ENCODE measurements around the gene GABRB1.
"Not testable (repeated sequence)": the region's sequence is repeated elsewhere in the genome, so short reads cannot be mapped to it uniquely, and the experiment has no call there.

Gene GABRB1

GRCh38 chr4:47326025-47326424 is 294.7 kb downstream of the GABRB1 start:
- DNase-seq: no peak

GRCh38 chr4:47330866-47331265 is 299.5 kb downstream of the GABRB1 start:
- DNase-seq: no peak

GRCh38 chr4:47334652-47335051 is 303.3 kb downstream of the GABRB1 start:
- DNase-seq: no peak

GRCh38 chr4:47337893-47338292 is 306.5 kb downstream of the GABRB1 start:
- DNase-seq: no peak

- no peak for DNase-seq
Measured at GRCh38 chr4:47340914-47341313, 309.5 kb downstream of the GABRB1 start.

GRCh38 chr4:47342796-47343195 is 311.4 kb downstream of the GABRB1 start:
- no peak for DNase-seq

GRCh38 chr4:47349326-47349725 is 318.0 kb downstream of the GABRB1 start:
- DNase-seq: no peak

GRCh38 chr4:47355568-47355967 is 324.2 kb downstream of the GABRB1 start:
- no peak for DNase-seq

GRCh38 chr4:47359891-47360290 is 328.5 kb downstream of the GABRB1 start:
- DNase-seq: no peak

GRCh38 chr4:47367761-47368160 is 336.4 kb downstream of the GABRB1 start:
- no peak for DNase-seq

- DNase-seq: no peak
Measured at GRCh38 chr4:47368211-47368610, 336.8 kb downstream of the GABRB1 start.

GRCh38 chr4:47372561-47372960 is 341.2 kb downstream of the GABRB1 start:
- no peak for DNase-seq

- DNase-seq: no peak
Measured at GRCh38 chr4:47373174-47373573, 341.8 kb downstream of the GABRB1 start.

- no peak for DNase-seq
Measured at GRCh38 chr4:47373709-47374108, 342.3 kb downstream of the GABRB1 start.

GRCh38 chr4:47374477-47374876 is 343.1 kb downstream of the GABRB1 start:
- no peak for DNase-seq

- DNase-seq: not testable (repeated sequence)
Measured at GRCh38 chr4:47378021-47378530, 346.7 kb downstream of the GABRB1 start.

GRCh38 chr4:47381172-47381571 is 349.8 kb downstream of the GABRB1 start:
- DNase-seq: no peak

- no peak for DNase-seq
Measured at GRCh38 chr4:47382846-47383360, 351.5 kb downstream of the GABRB1 start.

- no peak for DNase-seq
Measured at GRCh38 chr4:47383829-47384427, 352.6 kb downstream of the GABRB1 start.

- DNase-seq: no peak
Measured at GRCh38 chr4:47386146-47386545, 354.8 kb downstream of the GABRB1 start.

- no peak for DNase-seq
Measured at GRCh38 chr4:47386561-47387235, 355.3 kb downstream of the GABRB1 start.

- no peak for DNase-seq
Measured at GRCh38 chr4:47390428-47391125, 359.2 kb downstream of the GABRB1 start.

GRCh38 chr4:47391256-47391655 is 359.9 kb downstream of the GABRB1 start:
- DNase-seq: no peak

GRCh38 chr4:47406408-47406807 is 375.0 kb downstream of the GABRB1 start:
- no peak for DNase-seq

Measured in activated effector memory CD4-positive, alpha-beta T cell treated with anti-CD3 and anti-CD28 coated beads, Interleukin-2, amount 50 U/mL, for 16 hours (primary cell).